Fibroblast of mammary gland (primary cell): ENCODE data around the gene PIGX.

Source experiments
- DNase-seq: peaks from one replicate; pipeline ENCODE4 v3.0.0-alpha.2; 2010; ENCODE audit warnings: low read depth
- H3K4me3 ChIP-seq: 2 replicates; pipeline ENCODE4 v1.5.1; 2011; ENCODE audit warnings: low read depth, mild to moderate bottlenecking, low read length, moderate library complexity; ENCODE audit not compliant: control insufficient read depth
- TF ChIP-seq, protein P1 (sequence below): conservative IDR thresholded peaks from 2 replicates; pipeline ENCODE4 v1.5.1; 2011; ENCODE audit warnings: low read depth, low read length, inconsistent platforms; ENCODE audit not compliant: control insufficient read depth, insufficient read depth

PIGX gene

DNA sequence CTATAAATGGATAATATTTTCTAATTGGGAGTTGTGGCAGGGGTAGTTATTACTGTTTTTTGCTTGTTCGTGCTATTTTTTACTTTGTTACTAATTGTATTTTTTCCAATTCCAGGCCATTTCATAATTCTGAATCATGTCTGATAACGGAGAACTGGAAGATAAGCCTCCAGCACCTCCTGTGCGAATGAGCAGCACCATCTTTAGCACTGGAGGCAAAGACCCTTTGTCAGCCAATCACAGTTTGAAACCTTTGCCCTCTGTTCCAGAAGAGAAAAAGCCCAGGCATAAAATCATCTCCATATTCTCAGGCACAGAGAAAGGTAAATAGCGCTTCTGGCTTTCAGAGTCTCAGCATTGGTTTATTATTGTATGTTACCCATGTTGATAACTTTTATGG, 70.3 kb downstream of the PIGX start:
- no peak for DNase-seq
- no peak overlapping the region for H3K4me3 ChIP-seq
- TF ChIP-seq, protein P1, sequence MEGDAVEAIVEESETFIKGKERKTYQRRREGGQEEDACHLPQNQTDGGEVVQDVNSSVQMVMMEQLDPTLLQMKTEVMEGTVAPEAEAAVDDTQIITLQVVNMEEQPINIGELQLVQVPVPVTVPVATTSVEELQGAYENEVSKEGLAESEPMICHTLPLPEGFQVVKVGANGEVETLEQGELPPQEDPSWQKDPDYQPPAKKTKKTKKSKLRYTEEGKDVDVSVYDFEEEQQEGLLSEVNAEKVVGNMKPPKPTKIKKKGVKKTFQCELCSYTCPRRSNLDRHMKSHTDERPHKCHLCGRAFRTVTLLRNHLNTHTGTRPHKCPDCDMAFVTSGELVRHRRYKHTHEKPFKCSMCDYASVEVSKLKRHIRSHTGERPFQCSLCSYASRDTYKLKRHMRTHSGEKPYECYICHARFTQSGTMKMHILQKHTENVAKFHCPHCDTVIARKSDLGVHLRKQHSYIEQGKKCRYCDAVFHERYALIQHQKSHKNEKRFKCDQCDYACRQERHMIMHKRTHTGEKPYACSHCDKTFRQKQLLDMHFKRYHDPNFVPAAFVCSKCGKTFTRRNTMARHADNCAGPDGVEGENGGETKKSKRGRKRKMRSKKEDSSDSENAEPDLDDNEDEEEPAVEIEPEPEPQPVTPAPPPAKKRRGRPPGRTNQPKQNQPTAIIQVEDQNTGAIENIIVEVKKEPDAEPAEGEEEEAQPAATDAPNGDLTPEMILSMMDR, result no peak
